ENCODE data around the gene NUDT15. TPM values are rescaled to one million over a fixed set of nuclear protein-coding genes. Genes with fewer than 3 reads are reported as not detected.
A peak's percentile ranks its signal among the peaks of the same experiment; 100 is the strongest.

The NUDT15 gene
- total and polyA plus RNA-seq, 10 of the 15 experiments (the other 5 are each of a cell fraction or from before 2014, with no cell fraction given), result 11.4 to 26.7 (median 18.0) TPM

- TF ChIP-seq NFIC (IDR thresholded peaks at IDR 0.05; ENCODE audit: low read depth, low read length) (no peak), CHD1 (IDR thresholded peaks at IDR 0.05; ENCODE audit: low read depth, low read length) (no peak), BCL3 (IDR thresholded peaks at IDR 0.05; ENCODE audit: borderline replicate concordance, insufficient read depth, low read depth, low read length, poor library complexity, severe bottlenecking) (peak; percentile 49), EP300 (IDR thresholded peaks at IDR 0.05; ENCODE audit: borderline replicate concordance in 1 of 2, control insufficient read depth in 1 of 2, low read depth in 2 of 2, low read length in 2 of 2) (no peak), USF1 (IDR thresholded peaks at IDR 0.05; ENCODE audit: borderline replicate concordance, extremely low read length, insufficient read depth, low read depth, low read length) (no peak), SMARCA5 (IDR thresholded peaks at IDR 0.05) (peak; percentile 60; the same call in 1 of the 2 replicates), MYB (IDR thresholded peaks at IDR 0.05; ENCODE audit: borderline replicate concordance, low read depth, low read length) (no peak), IKZF1 (conservative IDR thresholded peaks at IDR 0.05) (peak; percentile 84), MEF2A (IDR thresholded peaks at IDR 0.05; ENCODE audit: insufficient read depth, low read depth, low read length) (no peak)
Observed at GRCh38 chr13:48001114-48001881, 36.2 kb upstream of the NUDT15 start, which contains the start of gene SUCLA2 (continued).

Data from GM12878 (cell line).